Suprapubic skin (tissue), 4 donors: Measurements from ENCODE around the gene POLR3H.

Experiments
- CTCF ChIP-seq, 2 donors: fragments of 200-600 bp in 1 of 2; fragments of 450-650 bp in 1 of 2; sonication (generic) in 1 of 2; IDR thresholded peaks; one replicate each; pipeline ENCODE4 v1.5.1; 2016 to 2019; ENCODE audit warnings: antibody characterized with exemption in 2 of 2, mild to moderate bottlenecking in 1 of 2, moderate library complexity in 1 of 2
- EP300 ChIP-seq: sonication (generic); formaldehyde crosslinking; IDR thresholded peaks from one replicate; pipeline ENCODE4 v1.6.1; 2017; ENCODE audit warnings: antibody characterized with exemption
- POLR2A ChIP-seq, 2 donors: fragments of 450-650 bp; IDR thresholded peaks; one replicate each; pipeline ENCODE4 v1.6.1; 2017; ENCODE audit warnings: antibody characterized with exemption in 2 of 2, mild to moderate bottlenecking in 2 of 2, moderate library complexity in 2 of 2
- POLR2AphosphoS5 ChIP-seq, 3 donors: sonication (generic); formaldehyde crosslinking; IDR thresholded peaks; one replicate each; pipeline ENCODE4 v1.6.1; 2017; ENCODE audit warnings: antibody characterized with exemption in 3 of 3

- TF ChIP-seq CTCF (IDR thresholded peaks at IDR 0.05): no peak
- no peak for TF ChIP-seq POLR2A (IDR thresholded peaks at IDR 0.05)
- TF ChIP-seq EP300: no peak
- no peak for TF ChIP-seq POLR2AphosphoS5 (IDR thresholded peaks at IDR 0.05)
Measured at GRCh38 chr22:41528938-41529561, 15.2 kb downstream of the POLR3H start.
